Measurements from ENCODE around the gene COQ4.

The COQ4 gene

DNA sequence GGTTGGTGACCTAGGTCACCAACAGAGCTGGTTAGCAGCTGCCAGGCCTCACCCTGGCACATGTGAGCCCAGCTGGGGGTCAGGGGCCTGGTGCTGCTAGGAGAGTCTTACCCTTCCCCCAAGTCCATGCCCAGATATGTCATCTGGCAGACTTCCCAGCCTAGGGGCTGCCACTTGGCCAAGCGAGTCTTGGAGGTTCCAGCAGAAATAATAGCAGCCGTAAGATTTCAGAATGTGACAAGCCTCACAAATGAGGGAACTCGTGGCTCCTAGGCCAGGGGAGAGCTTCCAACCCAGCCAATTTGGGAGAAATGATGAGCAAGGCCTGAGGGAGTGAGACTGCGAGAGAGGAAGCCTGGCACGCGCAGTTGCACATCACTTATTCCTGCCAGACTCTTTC lies 59.6 kb downstream of the COQ4 start:
- peak; percentile 74 for DNase-seq

DNA sequence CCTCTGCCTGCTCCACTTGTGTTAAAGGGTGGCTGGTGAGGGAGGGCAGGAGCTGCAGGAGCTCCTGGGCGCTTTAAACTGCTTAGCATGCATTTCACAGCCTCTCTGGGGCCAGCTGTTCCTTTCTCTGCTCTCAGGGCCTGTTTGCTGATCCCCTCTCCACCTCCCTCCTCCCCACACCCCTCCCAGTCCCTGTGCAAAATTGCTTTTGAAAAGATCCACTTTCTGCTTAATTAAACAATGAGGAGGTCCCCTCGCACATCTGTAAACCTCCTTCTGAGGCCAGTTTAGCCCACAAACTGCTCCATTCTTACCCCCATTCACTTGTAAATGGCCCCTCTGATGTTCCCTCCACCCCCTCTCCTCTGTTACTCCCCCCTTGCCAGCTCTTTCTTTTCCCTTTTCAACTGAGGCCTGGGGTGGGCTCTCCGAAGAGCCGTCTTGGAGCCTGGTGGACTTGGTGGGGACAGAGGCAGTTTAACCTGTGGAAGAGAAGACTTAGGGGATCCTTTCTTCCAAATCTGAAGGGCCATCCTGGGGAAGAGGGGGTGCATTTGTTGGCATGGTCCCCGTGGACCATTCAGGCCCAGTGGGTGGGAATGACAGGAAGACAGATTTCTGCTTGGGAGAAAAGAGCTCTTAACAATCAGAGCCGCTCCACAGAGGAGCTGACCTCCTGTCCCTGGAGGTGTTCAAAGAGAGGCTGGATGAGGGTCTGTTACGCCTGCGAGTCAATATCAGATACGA lies 60.5 kb downstream of the COQ4 start:
- peak; percentile 90 for DNase-seq

Measured in DMS79 (cell line).